GM21529 (cell line): ENCODE results near the gene PCBP2.

Source experiments
- ATAC-seq: cut with Tn5 transposase; IDR thresholded peaks from one replicate; pipeline ENCODE4 v1.9.1; 2021; ENCODE audit not compliant: unreplicated experiment

Gene PCBP2

GRCh38 chr12:53506881-53507602, 55.1 kb downstream of the PCBP2 start, which contains the start of gene NPFF:
NPFF (minus strand) TSS chr12:53507484; CDS start chr12:53507474, 10 bp downstream.
- ATAC-seq = no peak

- no peak for ATAC-seq
These were observed 55.6 kb downstream of the PCBP2 start for GRCh38 chr12:53507603-53507885.

GRCh38 chr12:53508534-53509170, 56.8 kb downstream of the PCBP2 start:
- ATAC-seq = peak; percentile 87

GRCh38 chr12:53510181-53510812, 58.4 kb downstream of the PCBP2 start:
- no peak for ATAC-seq

GRCh38 chr12:53513712-53514410, 62.0 kb downstream of the PCBP2 start:
- no peak for ATAC-seq

GRCh38 chr12:53514628-53515290, 62.9 kb downstream of the PCBP2 start:
- no peak for ATAC-seq

- no peak for ATAC-seq
These were observed 63.4 kb downstream of the PCBP2 start for GRCh38 chr12:53515291-53515680.

GRCh38 chr12:53516758-53517455, 65.0 kb downstream of the PCBP2 start:
- no peak for ATAC-seq

GRCh38 chr12:53518381-53518780, 66.5 kb downstream of the PCBP2 start:
- ATAC-seq = no peak

- ATAC-seq = no peak
These were observed 71.2 kb downstream of the PCBP2 start for GRCh38 chr12:53523131-53523530.

- no peak for ATAC-seq
These were observed 72.6 kb downstream of the PCBP2 start for GRCh38 chr12:53524476-53524875.

GRCh38 chr12:53530061-53530460, 78.2 kb downstream of the PCBP2 start:
- ATAC-seq = no peak
